HUES64 (cell line): ENCODE data around the gene CLIC3.
"Not testable (repeated sequence)": the region's sequence is repeated elsewhere in the genome, so short reads cannot be mapped to it uniquely, and the experiment has no call there.

Experiments used
- H3K27ac ChIP-seq: 2 replicates; pipeline ENCODE4 v1.7.0; 2013; ENCODE audit warnings: low read depth, low read length, inconsistent platforms
- H3K27me3 ChIP-seq: 2 replicates; pipeline ENCODE4 v1.6.1; 2013; ENCODE audit warnings: mild to moderate bottlenecking, low read length; ENCODE audit not compliant: insufficient read depth
- H3K36me3 ChIP-seq: 2 replicates; pipeline ENCODE4 v1.6.1; 2013; ENCODE audit warnings: mild to moderate bottlenecking, low read length; ENCODE audit not compliant: insufficient read depth
- H3K4me1 ChIP-seq: 2 replicates; pipeline ENCODE4 v1.6.1; 2013; ENCODE audit warnings: mild to moderate bottlenecking, low read length, moderate library complexity; ENCODE audit not compliant: insufficient read depth
- H3K4me3 ChIP-seq: 2 replicates; pipeline ENCODE4 v1.5.1; 2013; ENCODE audit warnings: mild to moderate bottlenecking, low read length, moderate library complexity
- H3K9ac ChIP-seq: 2 replicates; pipeline ENCODE4 v1.6.1; 2013; ENCODE audit warnings: mild to moderate bottlenecking, low read depth, low read length
- H3K9me3 ChIP-seq: 2 replicates; pipeline ENCODE4 v1.6.1; 2013; ENCODE audit warnings: low read depth, low read length; ENCODE audit not compliant: insufficient read depth
- WGBS: fragments of 150-250, 120-280 bp; methylation state at CpG from one replicate; pipeline ENCODE4 v1.1.7; 2013; ENCODE audit warnings: missing lambda C conversion rate; 5-methylcytosine and 5-hydroxymethylcytosine counted together

Gene CLIC3

DNA sequence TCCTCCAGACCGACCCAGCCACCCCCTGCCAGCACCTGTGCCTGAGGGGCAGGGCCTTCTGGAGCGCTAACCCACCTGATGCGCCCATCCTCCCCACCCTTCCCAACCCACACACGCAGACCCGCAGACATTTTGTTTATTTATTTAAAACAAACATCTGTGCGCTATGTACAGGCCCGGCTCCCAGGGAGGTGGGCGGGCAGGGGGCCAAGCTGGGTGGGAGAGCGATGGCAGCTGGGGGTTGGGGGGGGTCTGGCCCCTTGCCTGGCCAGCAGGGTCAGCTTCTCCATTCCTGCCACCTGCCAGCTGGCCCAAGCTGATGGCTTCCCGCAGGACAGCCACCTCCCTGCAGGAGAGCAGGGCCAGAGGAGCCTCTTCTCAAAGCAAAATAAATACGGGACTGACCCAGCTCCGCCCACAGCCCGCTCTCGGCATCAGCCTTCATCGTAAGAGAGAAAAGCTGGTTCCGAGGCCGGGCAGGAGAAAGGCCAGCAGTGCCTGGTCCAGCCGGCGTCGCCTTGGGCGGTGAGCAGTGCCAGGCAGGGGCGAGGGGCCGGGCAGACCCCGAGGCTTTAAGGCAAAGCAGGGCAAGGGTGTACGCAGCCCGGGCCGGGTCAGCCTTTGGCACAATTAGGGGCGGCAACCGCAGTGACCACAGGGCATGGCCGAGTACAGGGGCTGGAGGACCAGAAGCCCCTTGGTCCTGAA lies 10.9 kb upstream of the CLIC3 start:
- WGBS: 89% methylated on average over 30 of the region's 30 CpGs
- no peaks in the 10 kb centered on the region for H3K36me3 ChIP-seq
- no peaks in the 10 kb centered on the region for H3K27me3 ChIP-seq
- no peaks in the 10 kb centered on the region for H3K4me1 ChIP-seq
- no peak overlapping the region for H3K9ac ChIP-seq
- no peak overlapping the region for H3K4me3 ChIP-seq
- H3K27ac ChIP-seq: no peak overlapping the region
- H3K9me3 ChIP-seq: no peaks in the 10 kb centered on the region

- Histone ChIP-seq H3K36me3 (no peaks in the 10 kb centered on the region), H3K9ac (no peak overlapping the region), H3K9me3 (no peaks in the 10 kb centered on the region), H3K27ac (no peak overlapping the region), H3K27me3 (no peaks in the 10 kb centered on the region), H3K4me1 (no peaks in the 10 kb centered on the region), H3K4me3 (no peak overlapping the region)
- 92% methylated on average over 24 of the region's 24 CpGs for WGBS
Observed at GRCh38 chr9:137006116-137007003, 10.0 kb upstream of the CLIC3 start.

GRCh38 chr9:137004285-137004684 lies 7.9 kb upstream of the CLIC3 start:
- not testable (repeated sequence) for H3K27ac ChIP-seq, H3K27me3 ChIP-seq, H3K4me3 ChIP-seq, H3K4me1 ChIP-seq, H3K9ac ChIP-seq, H3K36me3 ChIP-seq, H3K9me3 ChIP-seq
- WGBS: 43% methylated on average over 16 of the region's 17 CpGs

DNA sequence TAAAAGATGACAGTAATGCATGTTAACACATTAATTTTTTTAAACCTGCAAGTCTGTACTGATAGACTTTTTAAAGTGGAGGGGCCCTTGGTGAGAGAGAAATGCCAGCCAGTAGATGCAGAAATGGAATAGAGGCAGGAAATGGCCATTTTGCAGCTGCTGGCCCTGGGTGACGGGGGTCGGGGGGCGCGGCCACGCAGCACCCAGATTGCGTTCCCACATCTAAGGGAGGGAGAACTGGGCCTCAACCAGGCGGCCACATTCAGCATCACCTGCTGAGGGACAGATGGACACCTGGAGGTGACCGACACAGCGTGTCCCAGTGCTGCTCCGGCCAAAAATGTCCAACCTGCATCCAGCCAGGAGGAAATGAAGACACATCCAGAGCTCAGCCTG lies 6.3 kb upstream of the CLIC3 start:
- Histone ChIP-seq H3K9me3 (no peaks in the 10 kb centered on the region), H3K4me3 (no peak overlapping the region), H3K9ac (no peak overlapping the region), H3K4me1 (no peaks in the 10 kb centered on the region), H3K27ac (no peak overlapping the region), H3K27me3 (no peaks in the 10 kb centered on the region), H3K36me3 (no peaks in the 10 kb centered on the region)
- WGBS: 95% methylated on average over 10 of the region's 10 CpGs

DNA sequence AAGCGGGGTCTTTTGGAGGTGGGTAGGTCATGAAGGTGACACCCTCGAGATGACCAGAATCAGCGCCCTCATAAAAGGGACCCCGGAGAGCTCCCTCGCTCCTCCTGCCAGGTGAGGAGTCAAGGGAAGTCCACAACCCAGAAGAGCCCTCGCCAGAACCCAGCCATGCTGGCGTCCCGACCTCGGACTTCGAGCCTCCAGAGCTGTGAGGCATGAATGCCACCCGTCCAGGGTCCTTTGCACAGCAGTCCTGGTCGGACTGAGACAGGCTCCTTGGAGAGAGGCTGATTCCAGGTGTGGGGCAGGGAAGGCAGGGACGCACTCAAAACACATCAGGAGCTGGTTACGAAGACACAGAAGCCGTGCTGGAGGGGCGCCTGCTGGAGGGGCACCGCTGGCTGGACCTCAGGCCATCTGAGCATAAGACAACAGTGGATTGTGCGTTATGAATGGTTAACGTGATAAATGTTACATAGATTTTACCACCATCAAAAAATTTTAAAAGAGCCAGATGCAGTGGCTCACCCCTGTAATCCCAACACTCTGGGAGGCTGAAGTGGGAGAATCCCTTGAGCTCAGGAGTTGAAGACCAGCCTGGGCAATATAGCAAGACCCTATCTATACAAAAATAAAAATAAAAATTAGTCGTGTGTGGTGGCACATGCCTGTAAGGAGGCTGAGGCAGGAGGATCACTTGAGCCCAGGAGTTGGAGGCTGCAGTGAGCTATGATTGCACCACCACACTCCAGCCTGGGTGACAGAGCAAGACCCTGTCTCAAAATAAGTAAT lies 5.7 kb upstream of the CLIC3 start:
- Histone ChIP-seq H3K9me3 (no peaks in the 10 kb centered on the region), H3K27ac (no peak overlapping the region), H3K4me3 (no peak overlapping the region), H3K36me3 (no peaks in the 10 kb centered on the region), H3K27me3 (no peaks in the 10 kb centered on the region), H3K9ac (no peak overlapping the region), H3K4me1 (peaks cover 3% of the 10 kb centered on the region; the same call in 1 of the 2 replicates)
- 94% methylated on average over 19 of the region's 20 CpGs for WGBS

- H3K9ac ChIP-seq: no peak overlapping the region
- no peaks in the 10 kb centered on the region for H3K36me3 ChIP-seq
- no peaks in the 10 kb centered on the region for H3K9me3 ChIP-seq
- no peak overlapping the region for H3K4me3 ChIP-seq
- 0 out of 2 replicates have a peak, but pooled peaks cover 2% of the 10 kb centered on the region for H3K27me3 ChIP-seq
- no peak overlapping the region for H3K27ac ChIP-seq
- H3K4me1 ChIP-seq: peaks cover 9% of the 10 kb centered on the region
- 91% methylated on average over 10 of the region's 10 CpGs for WGBS
Observed at GRCh38 chr9:137000177-137000930, 4.0 kb upstream of the CLIC3 start.

DNA sequence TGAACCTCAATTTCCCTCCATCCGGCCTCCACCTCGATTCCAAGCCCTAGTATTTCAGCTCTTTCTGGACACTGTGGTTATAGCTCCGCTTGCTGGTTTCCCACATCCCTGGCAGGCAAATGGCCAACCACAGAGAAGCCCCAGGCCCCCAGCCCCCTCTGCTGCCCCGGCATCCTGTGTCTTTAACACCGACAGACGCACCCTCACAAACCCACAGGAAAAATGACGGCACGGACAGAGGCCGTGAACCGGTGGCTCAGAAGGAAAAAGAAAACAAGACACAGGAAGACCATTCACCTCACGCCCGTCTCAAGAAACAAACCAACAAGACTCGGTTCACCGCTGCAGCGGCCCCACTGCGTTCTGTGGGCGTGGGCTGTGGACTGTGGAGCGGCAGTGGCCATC lies 1.5 kb upstream of the CLIC3 start:
- Histone ChIP-seq H3K4me1 (peaks cover 9% of the 10 kb centered on the region), H3K27ac (no peak overlapping the region), H3K27me3 (0 out of 2 replicates have a peak, but pooled peaks cover 6% of the 10 kb centered on the region), H3K9ac (no peak overlapping the region), H3K4me3 (no peak overlapping the region), H3K36me3 (peaks cover 5% of the 10 kb centered on the region; the same call in 1 of the 2 replicates), H3K9me3 (no peaks in the 10 kb centered on the region)
- WGBS: 93% methylated on average over 18 of the region's 18 CpGs

DNA sequence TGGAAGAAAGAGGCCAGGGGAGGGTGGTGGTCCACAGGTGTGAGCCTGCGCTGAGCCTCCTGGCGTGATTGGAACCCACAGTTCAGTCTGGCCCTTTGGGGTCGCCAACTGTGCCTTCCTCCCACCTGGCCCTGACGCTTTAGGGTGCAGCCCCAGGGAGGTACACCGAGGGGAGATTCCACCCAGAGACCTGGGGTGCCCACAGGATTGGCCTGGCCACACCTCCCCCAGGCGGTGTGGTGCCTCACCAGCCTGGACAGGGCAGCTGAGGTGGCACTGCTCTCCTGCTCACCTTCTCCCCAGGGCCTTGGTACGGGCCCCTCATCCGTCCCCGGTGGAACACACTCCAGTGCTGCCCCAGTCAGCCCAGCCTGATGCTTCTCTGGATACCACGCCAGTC lies 1.0 kb upstream of the CLIC3 start:
- WGBS: 86% methylated on average over 10 of the region's 10 CpGs
- H3K9ac ChIP-seq: no peak overlapping the region
- H3K4me3 ChIP-seq: no peak overlapping the region
- H3K9me3 ChIP-seq: no peaks in the 10 kb centered on the region
- peaks cover 5% of the 10 kb centered on the region; the same call in 1 of the 2 replicates for H3K36me3 ChIP-seq
- no peak overlapping the region for H3K27ac ChIP-seq
- H3K4me1 ChIP-seq: peaks cover 9% of the 10 kb centered on the region
- 0 out of 2 replicates have a peak, but pooled peaks cover 6% of the 10 kb centered on the region for H3K27me3 ChIP-seq

GRCh38 chr9:136995772-136996311 lies 526 bp downstream of the CLIC3 start:
- Histone ChIP-seq H3K4me1 (peaks cover 9% of the 10 kb centered on the region), H3K27ac (no peak overlapping the region), H3K27me3 (peaks cover 11% of the 10 kb centered on the region; the same call in 1 of the 2 replicates), H3K9me3 (no peaks in the 10 kb centered on the region), H3K4me3 (no peak overlapping the region), H3K9ac (no peak overlapping the region), H3K36me3 (peaks cover 5% of the 10 kb centered on the region; the same call in 1 of the 2 replicates)
- 86% methylated on average over 12 of the region's 12 CpGs for WGBS

- Histone ChIP-seq H3K27me3 (peaks cover 11% of the 10 kb centered on the region; the same call in 1 of the 2 replicates), H3K4me1 (peaks cover 9% of the 10 kb centered on the region), H3K9me3 (0 out of 2 replicates have a peak, but pooled peaks cover 3% of the 10 kb centered on the region), H3K4me3 (no peak overlapping the region), H3K27ac (no peak overlapping the region), H3K36me3 (peaks cover 5% of the 10 kb centered on the region; the same call in 1 of the 2 replicates), H3K9ac (no peak overlapping the region)
- WGBS: 94% methylated on average over 30 of the region's 30 CpGs
Observed at GRCh38 chr9:136995362-136995761, 1.0 kb downstream of the CLIC3 start.
